ENCODE measurements around the gene POLD3.

DNA sequence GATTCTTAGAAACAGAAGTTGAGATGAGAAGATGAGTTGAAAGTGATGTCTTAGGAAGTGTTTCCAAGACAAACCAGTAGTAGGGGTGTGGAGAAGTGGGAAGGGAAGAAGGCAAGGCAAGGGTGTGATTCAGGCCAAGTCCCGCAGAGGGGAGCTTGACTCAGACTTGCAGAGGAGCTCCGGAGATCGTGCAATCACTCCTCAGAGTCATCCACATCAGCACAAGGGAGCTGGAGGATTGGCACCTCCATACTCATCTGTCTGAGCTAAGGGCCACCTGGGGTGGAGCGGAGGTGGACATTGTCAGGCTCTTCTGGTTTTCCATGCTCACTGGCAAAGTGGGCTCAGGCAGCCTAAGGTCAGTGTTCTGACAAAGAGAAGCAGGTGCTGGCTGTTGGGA lies 94.4 kb downstream of the POLD3 start:
- TF ChIP-seq CEBPB (IDR thresholded peaks at IDR 0.05; ENCODE audit: low read depth) (no peak), SRF (IDR thresholded peaks at IDR 0.05; ENCODE audit: low read depth) (no peak), POLR2A (IDR thresholded peaks at IDR 0.05; ENCODE audit: borderline replicate concordance, extremely low read depth, insufficient read depth, insufficient read length) (no peak)
- TF ChIP-seq, protein P1, sequence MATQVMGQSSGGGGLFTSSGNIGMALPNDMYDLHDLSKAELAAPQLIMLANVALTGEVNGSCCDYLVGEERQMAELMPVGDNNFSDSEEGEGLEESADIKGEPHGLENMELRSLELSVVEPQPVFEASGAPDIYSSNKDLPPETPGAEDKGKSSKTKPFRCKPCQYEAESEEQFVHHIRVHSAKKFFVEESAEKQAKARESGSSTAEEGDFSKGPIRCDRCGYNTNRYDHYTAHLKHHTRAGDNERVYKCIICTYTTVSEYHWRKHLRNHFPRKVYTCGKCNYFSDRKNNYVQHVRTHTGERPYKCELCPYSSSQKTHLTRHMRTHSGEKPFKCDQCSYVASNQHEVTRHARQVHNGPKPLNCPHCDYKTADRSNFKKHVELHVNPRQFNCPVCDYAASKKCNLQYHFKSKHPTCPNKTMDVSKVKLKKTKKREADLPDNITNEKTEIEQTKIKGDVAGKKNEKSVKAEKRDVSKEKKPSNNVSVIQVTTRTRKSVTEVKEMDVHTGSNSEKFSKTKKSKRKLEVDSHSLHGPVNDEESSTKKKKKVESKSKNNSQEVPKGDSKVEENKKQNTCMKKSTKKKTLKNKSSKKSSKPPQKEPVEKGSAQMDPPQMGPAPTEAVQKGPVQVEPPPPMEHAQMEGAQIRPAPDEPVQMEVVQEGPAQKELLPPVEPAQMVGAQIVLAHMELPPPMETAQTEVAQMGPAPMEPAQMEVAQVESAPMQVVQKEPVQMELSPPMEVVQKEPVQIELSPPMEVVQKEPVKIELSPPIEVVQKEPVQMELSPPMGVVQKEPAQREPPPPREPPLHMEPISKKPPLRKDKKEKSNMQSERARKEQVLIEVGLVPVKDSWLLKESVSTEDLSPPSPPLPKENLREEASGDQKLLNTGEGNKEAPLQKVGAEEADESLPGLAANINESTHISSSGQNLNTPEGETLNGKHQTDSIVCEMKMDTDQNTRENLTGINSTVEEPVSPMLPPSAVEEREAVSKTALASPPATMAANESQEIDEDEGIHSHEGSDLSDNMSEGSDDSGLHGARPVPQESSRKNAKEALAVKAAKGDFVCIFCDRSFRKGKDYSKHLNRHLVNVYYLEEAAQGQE (IDR thresholded peaks at IDR 0.05; ENCODE audit: low read depth): no peak
- TF ChIP-seq, protein P2, sequence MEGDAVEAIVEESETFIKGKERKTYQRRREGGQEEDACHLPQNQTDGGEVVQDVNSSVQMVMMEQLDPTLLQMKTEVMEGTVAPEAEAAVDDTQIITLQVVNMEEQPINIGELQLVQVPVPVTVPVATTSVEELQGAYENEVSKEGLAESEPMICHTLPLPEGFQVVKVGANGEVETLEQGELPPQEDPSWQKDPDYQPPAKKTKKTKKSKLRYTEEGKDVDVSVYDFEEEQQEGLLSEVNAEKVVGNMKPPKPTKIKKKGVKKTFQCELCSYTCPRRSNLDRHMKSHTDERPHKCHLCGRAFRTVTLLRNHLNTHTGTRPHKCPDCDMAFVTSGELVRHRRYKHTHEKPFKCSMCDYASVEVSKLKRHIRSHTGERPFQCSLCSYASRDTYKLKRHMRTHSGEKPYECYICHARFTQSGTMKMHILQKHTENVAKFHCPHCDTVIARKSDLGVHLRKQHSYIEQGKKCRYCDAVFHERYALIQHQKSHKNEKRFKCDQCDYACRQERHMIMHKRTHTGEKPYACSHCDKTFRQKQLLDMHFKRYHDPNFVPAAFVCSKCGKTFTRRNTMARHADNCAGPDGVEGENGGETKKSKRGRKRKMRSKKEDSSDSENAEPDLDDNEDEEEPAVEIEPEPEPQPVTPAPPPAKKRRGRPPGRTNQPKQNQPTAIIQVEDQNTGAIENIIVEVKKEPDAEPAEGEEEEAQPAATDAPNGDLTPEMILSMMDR (IDR thresholded peaks at IDR 0.05 in 2 of 3, conservative IDR thresholded peaks at IDR 0.05 in 1 of 3; ENCODE audit: borderline replicate concordance in 1 of 3, insufficient read depth in 1 of 3, low read depth in 2 of 3, low read length in 2 of 3): no peak
- TF ChIP-seq, protein P3, sequence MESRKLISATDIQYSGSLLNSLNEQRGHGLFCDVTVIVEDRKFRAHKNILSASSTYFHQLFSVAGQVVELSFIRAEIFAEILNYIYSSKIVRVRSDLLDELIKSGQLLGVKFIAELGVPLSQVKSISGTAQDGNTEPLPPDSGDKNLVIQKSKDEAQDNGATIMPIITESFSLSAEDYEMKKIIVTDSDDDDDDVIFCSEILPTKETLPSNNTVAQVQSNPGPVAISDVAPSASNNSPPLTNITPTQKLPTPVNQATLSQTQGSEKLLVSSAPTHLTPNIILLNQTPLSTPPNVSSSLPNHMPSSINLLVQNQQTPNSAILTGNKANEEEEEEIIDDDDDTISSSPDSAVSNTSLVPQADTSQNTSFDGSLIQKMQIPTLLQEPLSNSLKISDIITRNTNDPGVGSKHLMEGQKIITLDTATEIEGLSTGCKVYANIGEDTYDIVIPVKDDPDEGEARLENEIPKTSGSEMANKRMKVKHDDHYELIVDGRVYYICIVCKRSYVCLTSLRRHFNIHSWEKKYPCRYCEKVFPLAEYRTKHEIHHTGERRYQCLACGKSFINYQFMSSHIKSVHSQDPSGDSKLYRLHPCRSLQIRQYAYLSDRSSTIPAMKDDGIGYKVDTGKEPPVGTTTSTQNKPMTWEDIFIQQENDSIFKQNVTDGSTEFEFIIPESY (IDR thresholded peaks at IDR 0.05; ENCODE audit: extremely low read depth, insufficient replicate concordance, low read length): no peak
